ENCODE results near the gene MIP. TPM values are rescaled to one million over a fixed set of nuclear protein-coding genes. Genes with fewer than 3 reads are reported as not detected.
A peak's percentile ranks its signal among the peaks of the same experiment; 100 is the strongest.

The MIP gene
- total RNA-seq, 1 experiment from 2014 or later, result not detected

- no peaks in the 10 kb centered on the region for H3K27me3 ChIP-seq (ENCODE audit: low read length)
- no peak overlapping the region for H3K9ac ChIP-seq (ENCODE audit: low read length)
Measured at GRCh38 chr12:56490360-56490759, 35.9 kb upstream of the MIP start.

DNA sequence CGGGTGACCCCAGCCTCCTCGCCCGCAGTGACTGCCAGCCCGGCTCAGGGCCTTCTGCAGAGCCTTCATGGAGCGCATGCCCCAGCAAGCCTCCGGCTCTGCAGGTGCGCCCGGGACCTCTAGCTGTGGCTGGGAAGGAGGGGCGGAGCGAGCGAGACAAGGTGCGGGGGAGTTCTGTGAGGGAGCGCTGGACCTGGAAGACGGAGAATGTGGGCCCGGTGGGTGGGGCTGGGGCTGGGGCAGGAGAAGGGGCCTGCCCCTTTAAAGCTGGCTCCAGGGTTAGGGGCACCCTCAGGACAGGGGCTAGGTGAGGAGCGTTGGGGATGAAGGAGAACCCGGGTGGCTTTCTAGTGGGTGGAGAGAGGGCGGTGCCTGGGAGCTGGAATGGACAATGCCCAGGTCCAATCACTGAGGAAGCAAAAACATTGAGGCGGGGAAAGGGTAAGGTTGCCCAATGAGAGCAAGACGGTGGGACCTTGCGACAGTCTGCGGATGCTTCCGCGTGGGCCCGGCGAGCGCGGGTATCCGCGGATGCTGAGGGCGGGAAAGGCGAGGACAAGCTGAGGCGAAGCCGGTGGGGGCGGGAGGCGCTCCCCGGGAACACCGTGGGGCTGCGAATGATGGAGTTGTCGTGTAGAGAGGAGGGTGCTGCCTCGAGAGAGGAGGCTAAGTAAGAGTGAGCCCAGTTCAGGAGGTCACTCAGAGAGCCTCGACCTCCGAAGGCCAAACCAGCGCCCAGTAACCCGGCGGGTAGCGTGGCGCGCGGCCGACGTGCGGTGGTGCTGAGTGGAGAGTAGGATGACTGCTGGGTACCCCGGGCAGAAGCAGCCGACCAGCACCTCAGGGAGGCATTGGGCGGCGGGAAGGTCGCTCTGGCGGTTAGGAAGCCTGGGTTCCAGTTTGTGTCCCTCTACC lies 33.8 kb upstream of the MIP start, which contains the start of gene GLS2:
TSS of gene GLS2 (minus strand) at position 121 of the 915 bp plus-strand sequence. CDS start at position 78, 43 bp downstream.
- DNase-seq, result peak; percentile 53
- Histone ChIP-seq H3K79me2 (ENCODE audit: low read length) (no peaks in the 10 kb centered on the region), H4K20me1 (ENCODE audit: insufficient read depth, low read depth, low read length) (0 out of 2 replicates have a peak, but pooled peaks cover 4% of the 10 kb centered on the region), H3K9me3 (ENCODE audit: low read length) (no peaks in the 10 kb centered on the region), H3K36me3 (ENCODE audit: insufficient read depth, low read length) (no peaks in the 10 kb centered on the region), H2AFZ (ENCODE audit: low read length) (no peak within 1 kb of the TSS), H3K27me3 (ENCODE audit: low read length) (no peaks in the 10 kb centered on the region), H3K4me3 (ENCODE audit: low read length) (no peak within 1 kb of the TSS), H3K4me1 (ENCODE audit: low read length) (peaks cover 8% of the 10 kb centered on the region), H3K9me2 (replicated peaks; ENCODE audit: insufficient read depth, low read length) (no peaks in the 10 kb centered on the region), H3K27ac (ENCODE audit: low read length) (no peak within 1 kb of the TSS), H3K4me2 (ENCODE audit: low read depth, low read length, poor library complexity, severe bottlenecking) (no peak within 1 kb of the TSS), H3K9ac (ENCODE audit: low read length) (no peak within 1 kb of the TSS)

More at GRCh38 chr12:56490360-56490759, 35.9 kb upstream of the MIP start:
- no peak for DNase-seq
- Histone ChIP-seq H3K4me1 (ENCODE audit: low read length) (peaks cover 8% of the 10 kb centered on the region), H3K4me2 (ENCODE audit: low read depth, low read length, poor library complexity, severe bottlenecking) (no peak overlapping the region), H3K9me3 (ENCODE audit: low read length) (no peaks in the 10 kb centered on the region), H3K36me3 (ENCODE audit: insufficient read depth, low read length) (no peaks in the 10 kb centered on the region), H4K20me1 (ENCODE audit: insufficient read depth, low read depth, low read length) (no peaks in the 10 kb centered on the region), H3K79me2 (ENCODE audit: low read length) (no peaks in the 10 kb centered on the region), H3K9me2 (replicated peaks; ENCODE audit: insufficient read depth, low read length) (no peaks in the 10 kb centered on the region), H3K27ac (ENCODE audit: low read length) (no peak overlapping the region), H2AFZ (ENCODE audit: low read length) (no peak overlapping the region), H3K4me3 (ENCODE audit: low read length) (no peak overlapping the region)

- no peak overlapping the region for H3K27ac ChIP-seq (ENCODE audit: low read length)
- no peaks in the 10 kb centered on the region for H3K9me3 ChIP-seq (ENCODE audit: low read length)
- no peaks in the 10 kb centered on the region for H3K36me3 ChIP-seq (ENCODE audit: insufficient read depth, low read length)
- no peak overlapping the region for H3K4me3 ChIP-seq (ENCODE audit: low read length)
- no peak overlapping the region for H3K9ac ChIP-seq (ENCODE audit: low read length)
- peaks cover 8% of the 10 kb centered on the region for H3K4me1 ChIP-seq (ENCODE audit: low read length)
- H3K9me2 ChIP-seq (replicated peaks; ENCODE audit: insufficient read depth, low read length), result no peaks in the 10 kb centered on the region
- no peak overlapping the region for H2AFZ ChIP-seq (ENCODE audit: low read length)
- no peaks in the 10 kb centered on the region for H3K79me2 ChIP-seq (ENCODE audit: low read length)
- 0 out of 2 replicates have a peak, but pooled peaks cover 4% of the 10 kb centered on the region for H4K20me1 ChIP-seq (ENCODE audit: insufficient read depth, low read depth, low read length)
- DNase-seq, result no peak
- no peak overlapping the region for H3K4me2 ChIP-seq (ENCODE audit: low read depth, low read length, poor library complexity, severe bottlenecking)
- no peaks in the 10 kb centered on the region for H3K27me3 ChIP-seq (ENCODE audit: low read length)
Measured at GRCh38 chr12:56487448-56488040, 33.1 kb upstream of the MIP start.

- Histone ChIP-seq H3K9ac (ENCODE audit: low read length) (no peak overlapping the region), H3K36me3 (ENCODE audit: insufficient read depth, low read length) (no peaks in the 10 kb centered on the region), H3K79me2 (ENCODE audit: low read length) (no peaks in the 10 kb centered on the region), H3K27me3 (ENCODE audit: low read length) (no peaks in the 10 kb centered on the region), H3K4me3 (ENCODE audit: low read length) (no peak overlapping the region), H3K9me3 (ENCODE audit: low read length) (no peaks in the 10 kb centered on the region), H4K20me1 (ENCODE audit: insufficient read depth, low read depth, low read length) (0 out of 2 replicates have a peak, but pooled peaks cover 4% of the 10 kb centered on the region), H3K27ac (ENCODE audit: low read length) (no peak overlapping the region), H3K4me1 (ENCODE audit: low read length) (peaks cover 8% of the 10 kb centered on the region), H3K4me2 (ENCODE audit: low read depth, low read length, poor library complexity, severe bottlenecking) (no peak overlapping the region), H2AFZ (ENCODE audit: low read length) (no peak overlapping the region), H3K9me2 (replicated peaks; ENCODE audit: insufficient read depth, low read length) (no peaks in the 10 kb centered on the region)
- no peak for DNase-seq
Measured at GRCh38 chr12:56486694-56487093, 32.2 kb upstream of the MIP start.

DNA sequence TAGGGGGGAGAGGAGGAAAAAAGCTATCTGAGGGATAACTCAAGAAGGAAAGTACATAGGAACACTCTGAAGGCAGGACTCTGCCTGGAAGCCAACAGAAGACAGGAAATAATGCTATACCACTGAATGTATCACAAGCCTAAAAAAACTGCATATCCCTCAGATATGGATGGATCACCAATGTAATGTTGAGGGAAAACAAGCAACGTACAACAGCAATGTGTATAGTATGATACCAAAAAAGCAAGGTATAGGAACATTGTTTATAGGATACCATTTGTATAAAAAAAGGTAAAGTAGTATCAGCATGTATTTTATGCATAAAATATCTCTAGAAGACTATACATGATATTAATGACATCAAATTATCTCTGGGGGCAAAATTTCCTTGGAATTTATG lies 30.1 kb upstream of the MIP start:
- H3K36me3 ChIP-seq (ENCODE audit: insufficient read depth, low read length), result no peaks in the 10 kb centered on the region
- H3K27me3 ChIP-seq (ENCODE audit: low read length), result no peaks in the 10 kb centered on the region
- H3K79me2 ChIP-seq (ENCODE audit: low read length), result no peaks in the 10 kb centered on the region
- H3K9me3 ChIP-seq (ENCODE audit: low read length), result no peaks in the 10 kb centered on the region
- no peaks in the 10 kb centered on the region for H3K9me2 ChIP-seq (replicated peaks; ENCODE audit: insufficient read depth, low read length)
- no peak overlapping the region for H3K9ac ChIP-seq (ENCODE audit: low read length)
- peaks cover 8% of the 10 kb centered on the region for H3K4me1 ChIP-seq (ENCODE audit: low read length)
- H3K27ac ChIP-seq (ENCODE audit: low read length), result no peak overlapping the region
- no peak overlapping the region for H3K4me2 ChIP-seq (ENCODE audit: low read depth, low read length, poor library complexity, severe bottlenecking)
- no peak overlapping the region for H3K4me3 ChIP-seq (ENCODE audit: low read length)
- no peak for DNase-seq
- H4K20me1 ChIP-seq (ENCODE audit: insufficient read depth, low read depth, low read length), result 0 out of 2 replicates have a peak, but pooled peaks cover 4% of the 10 kb centered on the region
- no peak overlapping the region for H2AFZ ChIP-seq (ENCODE audit: low read length)

DNA sequence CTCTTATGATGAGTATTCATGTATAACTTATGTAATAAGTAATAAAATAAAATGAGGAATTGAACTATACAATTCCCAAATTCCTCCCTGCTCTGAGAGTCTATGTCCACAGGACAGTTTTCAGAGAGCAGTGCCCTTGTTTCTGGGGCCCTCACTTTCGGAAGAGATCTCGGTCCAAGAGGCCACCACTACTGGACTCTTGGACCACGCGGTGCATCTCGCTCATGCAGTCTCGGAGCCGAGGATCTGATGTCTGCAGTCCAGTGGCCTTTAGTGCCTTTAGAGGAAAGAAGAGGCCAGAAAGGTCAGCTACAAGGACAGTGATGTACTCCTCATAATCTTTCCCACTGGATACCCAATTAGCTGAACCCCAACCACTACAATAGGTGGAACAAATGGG lies 25.2 kb upstream of the MIP start:
- H3K27ac ChIP-seq (ENCODE audit: low read length), result no peak overlapping the region
- H3K4me3 ChIP-seq (ENCODE audit: low read length), result no peak overlapping the region
- no peaks in the 10 kb centered on the region for H3K9me2 ChIP-seq (replicated peaks; ENCODE audit: insufficient read depth, low read length)
- DNase-seq, result no peak
- H3K27me3 ChIP-seq (ENCODE audit: low read length), result no peaks in the 10 kb centered on the region
- H3K4me2 ChIP-seq (ENCODE audit: low read depth, low read length, poor library complexity, severe bottlenecking), result no peak overlapping the region
- H3K9ac ChIP-seq (ENCODE audit: low read length), result no peak overlapping the region
- no peak overlapping the region for H2AFZ ChIP-seq (ENCODE audit: low read length)
- no peaks in the 10 kb centered on the region for H3K36me3 ChIP-seq (ENCODE audit: insufficient read depth, low read length)
- no peaks in the 10 kb centered on the region for H3K9me3 ChIP-seq (ENCODE audit: low read length)
- 0 out of 2 replicates have a peak, but pooled peaks cover 2% of the 10 kb centered on the region for H4K20me1 ChIP-seq (ENCODE audit: insufficient read depth, low read depth, low read length)
- no peaks in the 10 kb centered on the region for H3K79me2 ChIP-seq (ENCODE audit: low read length)
- H3K4me1 ChIP-seq (ENCODE audit: low read length), result no peaks in the 10 kb centered on the region

DNA sequence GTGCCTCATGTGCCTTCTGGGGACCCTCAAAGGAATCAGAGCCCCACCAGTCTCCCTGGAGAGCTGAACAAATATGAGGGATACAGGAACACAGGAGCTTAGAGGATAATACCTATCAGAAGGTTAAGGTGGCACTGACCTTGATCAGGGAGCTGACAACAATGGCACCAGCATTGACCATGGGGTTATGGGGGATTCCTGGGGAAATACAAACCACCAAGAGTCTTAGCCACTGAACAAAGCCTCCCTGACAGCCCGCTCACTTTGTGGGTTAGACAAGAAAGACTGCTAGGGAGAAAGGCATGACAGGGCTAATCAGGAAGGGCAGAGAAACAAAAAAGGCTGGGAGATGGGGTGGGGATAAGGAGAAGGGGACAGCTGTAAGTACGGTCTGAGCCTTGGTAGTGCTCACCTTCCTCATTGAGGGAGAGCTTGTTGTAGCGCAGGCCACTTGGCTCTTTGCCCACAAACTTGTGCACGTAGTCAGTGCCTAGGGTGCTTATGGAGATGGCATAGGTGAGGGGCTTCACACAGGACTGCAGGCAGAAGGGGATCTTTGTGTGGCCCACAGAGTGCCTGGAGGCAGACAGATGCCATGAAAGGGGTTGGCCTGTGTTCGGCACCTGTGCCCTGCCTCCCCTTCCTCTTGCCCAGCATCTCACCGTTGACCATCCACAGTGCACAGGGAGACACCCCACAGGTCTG lies 23.2 kb upstream of the MIP start:
- H3K9me2 ChIP-seq (replicated peaks; ENCODE audit: insufficient read depth, low read length), result no peaks in the 10 kb centered on the region
- H3K36me3 ChIP-seq (ENCODE audit: insufficient read depth, low read length), result peaks cover under 1% of the 10 kb centered on the region; the same call in 1 of the 2 replicates
- no peaks in the 10 kb centered on the region for H3K27me3 ChIP-seq (ENCODE audit: low read length)
- 0 out of 2 replicates have a peak, but pooled peaks cover 5% of the 10 kb centered on the region for H4K20me1 ChIP-seq (ENCODE audit: insufficient read depth, low read depth, low read length)
- H2AFZ ChIP-seq (ENCODE audit: low read length), result no peak overlapping the region
- H3K27ac ChIP-seq (ENCODE audit: low read length), result no peak overlapping the region
- no peaks in the 10 kb centered on the region for H3K79me2 ChIP-seq (ENCODE audit: low read length)
- H3K4me1 ChIP-seq (ENCODE audit: low read length), result no peaks in the 10 kb centered on the region
- H3K4me3 ChIP-seq (ENCODE audit: low read length), result no peak overlapping the region
- H3K9ac ChIP-seq (ENCODE audit: low read length), result no peak overlapping the region
- no peak for DNase-seq
- H3K4me2 ChIP-seq (ENCODE audit: low read depth, low read length, poor library complexity, severe bottlenecking), result no peak overlapping the region
- H3K9me3 ChIP-seq (ENCODE audit: low read length), result no peaks in the 10 kb centered on the region

Data from Karpas-422 (cell line).